GOT3 (cell line): ENCODE data around the gene AMBRA1.
"Not testable (repeated sequence)": the region's sequence is repeated elsewhere in the genome, so short reads cannot be mapped to it uniquely, and the experiment has no call there.

Experiments
- DNase-seq: peaks from one replicate; lab custom pipeline; 2025; ENCODE audit warnings: mixed read lengths; lab: John Stamatoyannopoulos, UW

The AMBRA1 gene

GRCh38 chr11:46533396-46534100 lies 60.3 kb downstream of the AMBRA1 start:
- no peak for DNase-seq

- DNase-seq, result no peak
These were observed 63.8 kb downstream of the AMBRA1 start for GRCh38 chr11:46529928-46530574.

GRCh38 chr11:46529095-46529905 lies 64.5 kb downstream of the AMBRA1 start:
- no peak for DNase-seq

GRCh38 chr11:46528445-46529094 lies 65.3 kb downstream of the AMBRA1 start:
- DNase-seq, result no peak

- no peak for DNase-seq
These were observed 66.2 kb downstream of the AMBRA1 start for GRCh38 chr11:46527591-46528130.

- no peak for DNase-seq
These were observed 67.3 kb downstream of the AMBRA1 start for GRCh38 chr11:46526216-46527215.

- DNase-seq, result no peak
These were observed 69.5 kb downstream of the AMBRA1 start for GRCh38 chr11:46524201-46524770.

GRCh38 chr11:46523290-46523689 lies 70.5 kb downstream of the AMBRA1 start:
- DNase-seq, result no peak

GRCh38 chr11:46522682-46523281 lies 71.0 kb downstream of the AMBRA1 start:
- no peak for DNase-seq

GRCh38 chr11:46521961-46522681 lies 71.7 kb downstream of the AMBRA1 start:
- DNase-seq, result no peak

GRCh38 chr11:46520971-46521745 lies 72.7 kb downstream of the AMBRA1 start:
- no peak for DNase-seq

- no peak for DNase-seq
These were observed 74.5 kb downstream of the AMBRA1 start for GRCh38 chr11:46519351-46519750.

GRCh38 chr11:46518928-46519327 lies 74.9 kb downstream of the AMBRA1 start:
- DNase-seq, result not testable (repeated sequence)

- no peak for DNase-seq
These were observed 79.5 kb downstream of the AMBRA1 start for GRCh38 chr11:46514370-46514769.

- DNase-seq, result no peak
These were observed 79.9 kb downstream of the AMBRA1 start for GRCh38 chr11:46513934-46514342.

GRCh38 chr11:46512261-46512881 lies 81.5 kb downstream of the AMBRA1 start:
- DNase-seq, result no peak

- DNase-seq, result no peak
These were observed 82.5 kb downstream of the AMBRA1 start for GRCh38 chr11:46511342-46511741.

GRCh38 chr11:46508360-46508759 lies 85.5 kb downstream of the AMBRA1 start:
- no peak for DNase-seq
